Measurements from ENCODE around the gene CNN3.

CNN3 gene

GRCh38 chr1:94917251-94917650 is 9.7 kb downstream of the CNN3 start:
- TF ChIP-seq CTCF (IDR thresholded peaks at IDR 0.05; ENCODE audit: low read depth, low read length) = no peak
- no peak overlapping the region for H3K4me3 ChIP-seq (ENCODE audit: low read depth, low read length)
- in situ Hi-C loops (cut with HindIII; ENCODE audit: low sequenced_read_pairs) = no loop called here
- no peak for DNase-seq (ENCODE audit: low read depth, low spot score)

GRCh38 chr1:94912263-94913184 is 14.4 kb downstream of the CNN3 start:
- DNase-seq (ENCODE audit: low read depth, low spot score) = no peak
- in situ Hi-C loops (cut with HindIII; ENCODE audit: low sequenced_read_pairs) = no loop called here
- no peak overlapping the region for H3K4me3 ChIP-seq (ENCODE audit: low read depth, low read length)
- no peak for TF ChIP-seq CTCF (IDR thresholded peaks at IDR 0.05; ENCODE audit: low read depth, low read length)

- in situ Hi-C loops (cut with HindIII; ENCODE audit: low sequenced_read_pairs) = no loop called here
- no peak for TF ChIP-seq CTCF (IDR thresholded peaks at IDR 0.05; ENCODE audit: low read depth, low read length)
- no peak for DNase-seq (ENCODE audit: low read depth, low spot score)
- no peak overlapping the region for H3K4me3 ChIP-seq (ENCODE audit: low read depth, low read length)
Measured at GRCh38 chr1:94909486-94909885, 17.4 kb downstream of the CNN3 start.

- no peak overlapping the region for H3K4me3 ChIP-seq (ENCODE audit: low read depth, low read length)
- no peak for DNase-seq (ENCODE audit: low read depth, low spot score)
- no peak for TF ChIP-seq CTCF (IDR thresholded peaks at IDR 0.05; ENCODE audit: low read depth, low read length)
- in situ Hi-C loops (cut with HindIII; ENCODE audit: low sequenced_read_pairs) = no loop called here
Measured at GRCh38 chr1:94908965-94909364, 17.9 kb downstream of the CNN3 start.

GRCh38 chr1:94908190-94908589 is 18.7 kb downstream of the CNN3 start:
- H3K4me3 ChIP-seq (ENCODE audit: low read depth, low read length) = no peak overlapping the region
- no peak for DNase-seq (ENCODE audit: low read depth, low spot score)
- TF ChIP-seq CTCF (IDR thresholded peaks at IDR 0.05; ENCODE audit: low read depth, low read length) = no peak
- in situ Hi-C loops (cut with HindIII; ENCODE audit: low sequenced_read_pairs) = no loop called here

GRCh38 chr1:94907136-94907535 is 19.8 kb downstream of the CNN3 start:
- no peak for TF ChIP-seq CTCF (IDR thresholded peaks at IDR 0.05; ENCODE audit: low read depth, low read length)
- no peak overlapping the region for H3K4me3 ChIP-seq (ENCODE audit: low read depth, low read length)
- no peak for DNase-seq (ENCODE audit: low read depth, low spot score)
- in situ Hi-C loops (cut with HindIII; ENCODE audit: low sequenced_read_pairs) = no loop called here
